ENCODE measurements around the gene MPV17. TPM values are rescaled to one million over a fixed set of nuclear protein-coding genes. Genes with fewer than 3 reads are reported as not detected.
"Not testable (repeated sequence)": the region's sequence is repeated elsewhere in the genome, so short reads cannot be mapped to it uniquely, and the experiment has no call there.

MPV17 gene
- total and polyA plus RNA-seq, 9 donors: 47.0 to 169 (median 60.4) TPM

DNA sequence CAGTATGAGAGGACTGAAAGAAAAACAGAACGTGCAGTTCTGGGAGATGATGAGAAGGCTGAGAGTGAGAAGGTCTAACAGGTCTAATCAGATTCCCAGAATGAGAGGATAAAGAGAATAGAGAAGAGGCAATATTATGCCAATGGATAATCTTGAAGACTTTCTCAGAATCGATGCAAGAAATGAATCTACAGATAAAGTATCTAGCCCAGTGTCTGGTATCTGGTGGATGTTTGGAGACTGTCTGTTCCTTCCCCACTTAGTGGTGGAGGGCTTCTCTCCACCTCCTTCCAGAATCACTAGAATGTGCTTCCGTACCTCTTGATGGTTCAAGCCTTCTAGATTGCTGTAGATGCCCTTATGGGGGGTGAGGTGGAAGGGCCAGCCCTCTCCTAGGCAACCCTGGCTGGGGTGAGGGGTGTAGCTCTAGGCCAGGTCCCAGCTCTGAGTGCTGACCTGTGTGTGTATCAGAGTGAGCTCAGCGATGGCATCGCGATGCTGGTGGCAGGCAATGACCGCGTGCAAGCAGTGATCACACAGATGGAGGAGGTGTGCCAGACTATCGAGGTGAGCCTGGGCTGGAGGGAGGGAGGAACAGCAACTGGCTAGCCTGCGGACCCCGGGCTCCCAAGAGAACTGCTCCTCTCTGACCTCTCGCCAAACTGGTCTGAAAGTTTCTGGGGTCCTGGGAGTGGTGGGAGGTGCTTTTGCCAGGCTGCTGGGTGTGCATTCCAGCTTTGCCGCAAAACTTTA, 18.2 kb downstream of the MPV17 start:
- Histone ChIP-seq H3K4me1 (ENCODE audit: insufficient read depth) (peaks cover 4% of the 10 kb centered on the region), H3K36me3 (no peaks in the 10 kb centered on the region), H3K9me3 (no peaks in the 10 kb centered on the region), H3K27ac (no peak overlapping the region), H3K27me3 (peaks cover 4% of the 10 kb centered on the region), H3K4me3 (no peak overlapping the region)
- TF ChIP-seq, protein P1, sequence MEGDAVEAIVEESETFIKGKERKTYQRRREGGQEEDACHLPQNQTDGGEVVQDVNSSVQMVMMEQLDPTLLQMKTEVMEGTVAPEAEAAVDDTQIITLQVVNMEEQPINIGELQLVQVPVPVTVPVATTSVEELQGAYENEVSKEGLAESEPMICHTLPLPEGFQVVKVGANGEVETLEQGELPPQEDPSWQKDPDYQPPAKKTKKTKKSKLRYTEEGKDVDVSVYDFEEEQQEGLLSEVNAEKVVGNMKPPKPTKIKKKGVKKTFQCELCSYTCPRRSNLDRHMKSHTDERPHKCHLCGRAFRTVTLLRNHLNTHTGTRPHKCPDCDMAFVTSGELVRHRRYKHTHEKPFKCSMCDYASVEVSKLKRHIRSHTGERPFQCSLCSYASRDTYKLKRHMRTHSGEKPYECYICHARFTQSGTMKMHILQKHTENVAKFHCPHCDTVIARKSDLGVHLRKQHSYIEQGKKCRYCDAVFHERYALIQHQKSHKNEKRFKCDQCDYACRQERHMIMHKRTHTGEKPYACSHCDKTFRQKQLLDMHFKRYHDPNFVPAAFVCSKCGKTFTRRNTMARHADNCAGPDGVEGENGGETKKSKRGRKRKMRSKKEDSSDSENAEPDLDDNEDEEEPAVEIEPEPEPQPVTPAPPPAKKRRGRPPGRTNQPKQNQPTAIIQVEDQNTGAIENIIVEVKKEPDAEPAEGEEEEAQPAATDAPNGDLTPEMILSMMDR (IDR thresholded peaks at IDR 0.05): no peak
- no peak for TF ChIP-seq POLR2A (IDR thresholded peaks at IDR 0.05)
- no peak for TF ChIP-seq EP300 (IDR thresholded peaks at IDR 0.05)
- intact Hi-C loops (cut with DNase I): loop anchor here in 1 of 4 donors (10.0 kb wide), 1 partner anchor 460 kb away; the partner anchor contains the start of gene DPYSL5
- DNase-seq: no peak
- WGBS, 3 donors: 84 to 91% (median 84%) methylated on average over 13 of the region's 13 CpGs

DNA sequence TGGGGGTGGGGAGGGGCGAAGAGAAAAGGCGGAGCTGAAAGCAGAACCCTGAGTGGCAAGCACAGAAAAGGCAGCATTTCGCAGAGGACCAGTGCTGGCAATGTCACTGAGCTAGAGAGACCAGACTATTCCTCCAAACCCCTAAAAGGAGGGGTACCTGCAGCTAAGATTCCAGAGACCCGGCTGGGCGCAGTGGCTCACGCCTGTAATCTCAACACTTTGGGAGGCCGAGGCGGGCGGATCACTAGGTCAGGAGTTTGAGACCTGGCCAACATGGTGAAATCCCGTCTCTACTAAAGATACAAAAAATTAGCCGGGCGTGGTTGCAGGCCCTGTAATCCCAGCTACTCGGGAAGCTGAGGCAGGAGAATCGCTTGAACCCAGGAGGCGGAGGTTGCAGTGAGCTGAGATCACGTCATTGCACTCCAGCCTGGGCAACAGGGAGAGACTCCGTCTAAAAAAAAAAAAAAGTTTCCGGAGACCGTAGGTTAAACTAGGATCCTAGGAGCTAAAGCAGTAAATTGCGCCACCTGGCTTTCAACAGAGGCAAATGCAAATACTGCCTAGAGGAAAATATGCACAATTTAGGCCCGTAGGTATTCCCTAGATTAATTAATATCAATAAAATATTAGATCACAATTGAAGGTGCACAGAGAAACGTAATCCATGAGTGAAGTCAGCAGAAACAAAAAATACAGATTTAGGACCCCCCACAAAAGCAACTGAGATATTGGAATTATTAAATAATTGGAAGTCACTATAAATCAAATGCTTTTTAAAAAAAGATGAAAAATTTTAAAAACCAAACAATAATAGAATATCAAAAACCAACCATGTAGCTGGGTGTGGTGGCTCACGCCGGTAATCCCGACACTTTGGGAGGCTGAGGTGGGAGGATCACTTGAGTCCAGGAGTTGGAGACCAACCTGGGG, 19.5 kb downstream of the MPV17 start:
- intact Hi-C loops (cut with DNase I): loop anchor here in 1 of 4 donors (10.0 kb wide), 1 partner anchor 459 kb away; the partner anchor contains the start of gene DPYSL5
- Histone ChIP-seq H3K36me3 (no peaks in the 10 kb centered on the region), H3K27me3 (peaks cover 4% of the 10 kb centered on the region), H3K4me1 (ENCODE audit: insufficient read depth) (peaks cover 4% of the 10 kb centered on the region), H3K4me3 (peak overlapping the region; percentile 30), H3K27ac (no peak overlapping the region), H3K9me3 (no peaks in the 10 kb centered on the region)
- TF ChIP-seq, protein P1 (IDR thresholded peaks at IDR 0.05): peak; percentile 63 to 72 (median 64)
- TF ChIP-seq EP300 (IDR thresholded peaks at IDR 0.05): no peak
- WGBS, 3 donors: 17 to 18% (median 18%) methylated on average over 25 of the region's 25 CpGs
- DNase-seq: peak in 1 of 5 donors; percentile 38

DNA sequence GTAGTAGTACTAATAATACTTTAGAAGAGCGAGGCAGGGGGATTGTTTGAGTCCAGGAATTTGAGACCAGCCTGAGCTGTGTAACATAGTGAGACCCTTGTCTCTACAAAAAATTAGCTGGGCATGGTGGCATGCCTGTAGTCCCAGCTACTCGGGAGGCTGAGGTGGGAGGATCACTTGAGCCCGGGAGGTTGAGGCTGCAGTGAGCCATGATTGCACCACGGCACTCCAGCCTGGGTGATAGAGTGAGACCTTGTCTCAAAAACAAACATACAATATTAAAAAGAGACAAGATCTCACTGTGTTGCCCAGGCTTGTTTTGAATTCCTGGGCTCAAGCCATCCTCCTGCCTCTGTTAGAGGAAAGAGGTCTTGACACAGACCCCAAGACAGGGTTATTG, 22.3 kb downstream of the MPV17 start:
- H3K4me1 ChIP-seq (ENCODE audit: insufficient read depth); H3K36me3 ChIP-seq; H3K9me3 ChIP-seq; H3K27me3 ChIP-seq; DNase-seq; H3K27ac ChIP-seq; H3K4me3 ChIP-seq: not testable (repeated sequence)
- 70 to 82% (median 72%) methylated on average over 4 of the region's 4 CpGs for WGBS, 3 donors
- intact Hi-C loops (cut with DNase I): loop anchor here in 1 of 4 donors (10.0 kb wide), 1 partner anchor 456 kb away; the partner anchor contains the start of gene DPYSL5

DNA sequence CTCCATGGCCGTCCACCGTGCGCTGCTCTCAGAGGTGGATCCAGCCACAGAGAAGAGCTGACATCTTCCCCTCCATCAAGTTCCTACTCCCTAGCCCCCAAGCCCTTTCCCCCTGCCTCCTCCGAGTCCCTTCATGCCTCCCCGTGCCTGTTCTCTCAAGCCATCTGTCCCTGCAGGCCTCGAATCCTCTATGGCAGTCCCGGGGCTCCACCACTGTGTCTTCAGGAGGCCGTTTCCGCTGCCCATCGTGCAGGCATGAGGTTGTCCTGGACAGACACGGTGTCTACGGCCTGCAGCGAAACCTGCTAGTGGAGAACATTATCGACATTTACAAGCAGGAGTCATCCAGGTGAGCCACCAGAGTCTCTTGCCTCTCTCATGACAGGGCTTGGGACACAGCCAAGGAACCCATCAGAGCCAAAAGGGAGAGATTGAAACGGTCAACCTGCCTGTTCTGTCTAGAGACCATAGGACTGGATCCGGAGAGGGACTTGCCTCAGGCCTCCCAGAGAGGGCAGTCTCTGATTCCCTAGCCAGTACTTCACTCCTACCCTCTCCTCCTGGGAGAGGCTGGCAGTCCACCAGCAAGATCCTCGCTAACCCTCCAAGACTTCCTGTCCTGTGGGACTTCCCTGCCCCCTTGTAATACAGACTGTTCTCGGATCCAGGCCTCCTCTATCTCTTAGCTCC, 24.4 kb downstream of the MPV17 start:
- Histone ChIP-seq H3K27me3 (no peaks in the 10 kb centered on the region), H3K9me3 (no peaks in the 10 kb centered on the region), H3K36me3 (no peaks in the 10 kb centered on the region), H3K27ac (no peak overlapping the region), H3K4me3 (no peak overlapping the region), H3K4me1 (ENCODE audit: insufficient read depth) (no peaks in the 10 kb centered on the region)
- WGBS, 3 donors: 73 to 78% (median 75%) methylated on average over 18 of the region's 18 CpGs
- no peak for DNase-seq
- TF ChIP-seq POLR2A (IDR thresholded peaks at IDR 0.05) (no peak), EP300 (IDR thresholded peaks at IDR 0.05) (no peak)
- TF ChIP-seq, protein P1 (IDR thresholded peaks at IDR 0.05): no peak
- intact Hi-C loops (cut with DNase I): no loop called here

Data from ovary (tissue), 9 donors.